Osteocyte (in vitro differentiated cells): Measurements from ENCODE around the gene PIK3R3. TPM values are rescaled to one million over a fixed set of nuclear protein-coding genes. Genes with fewer than 3 reads are reported as not detected.
A peak's percentile ranks its signal among the peaks of the same experiment; 100 is the strongest.

Experiments
- DNase-seq: peaks from one replicate; pipeline ENCODE4 v3.0.0; 2021; ENCODE audit warnings: mixed read lengths; ENCODE audit not compliant: unreplicated experiment; ENCODE audit errors: extremely low spot score
- H3K27ac Mint-ChIP-seq: one replicate; pipeline ENCODE4 v1.8.0; 2021; ENCODE audit warnings: mild to moderate bottlenecking, mixed read lengths; ENCODE audit not compliant: unreplicated experiment
- H3K27me3 Mint-ChIP-seq: one replicate; pipeline ENCODE4 v1.8.0; 2021; ENCODE audit warnings: mixed read lengths; ENCODE audit not compliant: unreplicated experiment
- H3K36me3 Mint-ChIP-seq: one replicate; pipeline ENCODE4 v1.8.0; 2021; ENCODE audit warnings: mixed read lengths; ENCODE audit not compliant: unreplicated experiment
- H3K4me1 Mint-ChIP-seq: one replicate; pipeline ENCODE4 v1.8.0; 2021; ENCODE audit warnings: mixed read lengths; ENCODE audit not compliant: unreplicated experiment
- H3K4me3 Mint-ChIP-seq: one replicate; pipeline ENCODE4 v1.8.0; 2021; ENCODE audit warnings: mild to moderate bottlenecking, moderate library complexity, mixed read lengths; ENCODE audit not compliant: unreplicated experiment
- H3K9me3 Mint-ChIP-seq: one replicate; pipeline ENCODE4 v1.8.0; 2021; ENCODE audit warnings: mixed read lengths; ENCODE audit not compliant: unreplicated experiment
- total RNA-seq: library from RNA; stranded (reverse); gene quantifications from 2 replicates; pipeline ENCODE4 v1.2.1, GENCODE V29; 2021
- TF ChIP-seq, protein P1 (sequence below): fragments of 200-600 bp; sonication (generic); IDR thresholded peaks from 2 replicates; pipeline ENCODE4 v1.5.0; 2021; ENCODE audit warnings: antibody characterized with exemption, mild to moderate bottlenecking, moderate library complexity

Gene PIK3R3
- total RNA-seq, 1 donor from 2014 or later, result 33.2 TPM

DNA sequence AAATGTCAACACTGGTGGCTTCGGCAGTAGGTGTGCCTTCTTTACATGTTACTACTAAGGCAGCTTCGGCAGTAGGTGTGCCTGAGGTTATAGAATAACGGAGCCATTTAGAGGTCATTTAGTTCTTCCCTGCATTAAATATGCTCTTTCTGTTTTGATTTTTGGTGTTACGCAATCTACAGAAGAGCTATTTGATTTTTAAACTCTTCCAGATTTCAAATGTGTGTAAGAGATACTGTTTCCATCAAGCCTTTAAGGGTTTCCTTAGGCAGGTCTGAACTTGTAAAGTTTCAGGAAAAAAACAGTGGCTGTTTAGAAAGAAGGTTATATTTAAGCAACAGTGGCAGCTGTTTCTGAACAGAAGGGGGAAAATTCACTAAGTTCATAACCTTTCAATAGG is 54.8 kb downstream of the PIK3R3 start:
- no peak overlapping the region for H3K4me3 Mint-ChIP-seq
- peak overlapping the region; percentile 45 for H3K27ac Mint-ChIP-seq
- no peaks in the 10 kb centered on the region for H3K9me3 Mint-ChIP-seq

GRCh38 chr1:46076343-46076742 is 56.1 kb downstream of the PIK3R3 start:
- TF ChIP-seq, protein P1, sequence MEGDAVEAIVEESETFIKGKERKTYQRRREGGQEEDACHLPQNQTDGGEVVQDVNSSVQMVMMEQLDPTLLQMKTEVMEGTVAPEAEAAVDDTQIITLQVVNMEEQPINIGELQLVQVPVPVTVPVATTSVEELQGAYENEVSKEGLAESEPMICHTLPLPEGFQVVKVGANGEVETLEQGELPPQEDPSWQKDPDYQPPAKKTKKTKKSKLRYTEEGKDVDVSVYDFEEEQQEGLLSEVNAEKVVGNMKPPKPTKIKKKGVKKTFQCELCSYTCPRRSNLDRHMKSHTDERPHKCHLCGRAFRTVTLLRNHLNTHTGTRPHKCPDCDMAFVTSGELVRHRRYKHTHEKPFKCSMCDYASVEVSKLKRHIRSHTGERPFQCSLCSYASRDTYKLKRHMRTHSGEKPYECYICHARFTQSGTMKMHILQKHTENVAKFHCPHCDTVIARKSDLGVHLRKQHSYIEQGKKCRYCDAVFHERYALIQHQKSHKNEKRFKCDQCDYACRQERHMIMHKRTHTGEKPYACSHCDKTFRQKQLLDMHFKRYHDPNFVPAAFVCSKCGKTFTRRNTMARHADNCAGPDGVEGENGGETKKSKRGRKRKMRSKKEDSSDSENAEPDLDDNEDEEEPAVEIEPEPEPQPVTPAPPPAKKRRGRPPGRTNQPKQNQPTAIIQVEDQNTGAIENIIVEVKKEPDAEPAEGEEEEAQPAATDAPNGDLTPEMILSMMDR, result no peak
- no peak overlapping the region for H3K27ac Mint-ChIP-seq
- peaks cover 22% of the 10 kb centered on the region for H3K36me3 Mint-ChIP-seq
- no peaks in the 10 kb centered on the region for H3K27me3 Mint-ChIP-seq
- H3K4me1 Mint-ChIP-seq, result peaks cover 7% of the 10 kb centered on the region
- H3K9me3 Mint-ChIP-seq, result no peaks in the 10 kb centered on the region
- no peak overlapping the region for H3K4me3 Mint-ChIP-seq
- no peak for DNase-seq

More for the DNA sequence above, 54.8 kb downstream of the PIK3R3 start:
- no peaks in the 10 kb centered on the region for H3K27me3 Mint-ChIP-seq
- peaks cover 7% of the 10 kb centered on the region for H3K4me1 Mint-ChIP-seq
- TF ChIP-seq, protein P1, result no peak
- peaks cover 15% of the 10 kb centered on the region for H3K36me3 Mint-ChIP-seq
- no peak for DNase-seq

DNA sequence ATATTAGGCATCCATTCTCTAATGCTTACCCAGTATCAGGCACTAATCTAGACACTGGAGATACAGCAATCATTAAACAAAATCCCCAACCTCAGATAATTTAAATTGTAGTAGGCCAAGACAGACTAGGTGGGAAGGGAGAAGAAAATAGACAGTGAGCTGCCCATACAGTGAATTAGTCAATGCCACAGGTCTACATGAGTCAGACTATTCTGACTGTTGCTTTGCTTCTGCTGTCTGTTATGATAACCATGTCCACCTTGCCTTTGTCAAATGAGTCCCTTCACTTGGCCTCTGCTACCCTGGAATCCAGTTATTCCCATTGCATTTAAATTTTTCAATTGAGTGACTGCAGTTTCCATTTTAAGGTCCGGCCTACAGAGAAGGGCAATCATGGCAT is 59.5 kb downstream of the PIK3R3 start:
- TF ChIP-seq, protein P1, result no peak
- H3K4me1 Mint-ChIP-seq, result peaks cover 7% of the 10 kb centered on the region

DNA sequence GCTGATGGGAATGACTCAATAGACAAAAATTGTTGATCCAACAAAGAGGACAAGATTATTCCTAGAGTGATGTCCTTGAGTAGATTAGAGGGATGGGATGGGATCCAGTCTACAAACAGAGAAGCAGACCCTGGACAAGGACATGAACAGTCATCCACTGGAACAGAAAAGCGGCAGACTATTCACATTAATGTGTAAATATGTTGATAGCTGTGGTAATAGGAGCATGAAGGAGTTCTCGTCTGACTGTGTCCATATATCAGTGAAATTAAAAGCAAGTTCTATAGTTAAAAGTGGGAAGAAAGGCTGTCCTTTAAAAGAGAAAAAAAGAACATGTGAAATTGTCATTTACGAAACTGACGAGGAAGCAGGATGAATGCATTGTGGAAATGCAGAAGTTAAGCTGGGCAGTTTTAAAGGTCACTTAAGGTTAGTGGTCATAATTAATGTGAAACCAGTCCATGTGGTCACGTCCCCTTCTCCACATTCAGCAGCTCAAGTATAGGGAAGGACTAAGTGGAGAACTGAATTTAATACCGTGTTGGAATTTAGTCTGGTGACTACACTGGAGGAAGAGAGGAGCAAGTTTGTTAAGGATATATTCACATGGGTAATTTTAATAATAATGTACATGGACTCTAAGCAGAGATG is 62.1 kb downstream of the PIK3R3 start:
- peaks cover 21% of the 10 kb centered on the region for H3K36me3 Mint-ChIP-seq
- no peak for DNase-seq
- H3K27me3 Mint-ChIP-seq, result no peaks in the 10 kb centered on the region
- TF ChIP-seq, protein P1, result no peak
- H3K9me3 Mint-ChIP-seq, result no peaks in the 10 kb centered on the region
- H3K4me3 Mint-ChIP-seq, result no peak overlapping the region
- no peak overlapping the region for H3K27ac Mint-ChIP-seq
- H3K4me1 Mint-ChIP-seq, result peaks cover 2% of the 10 kb centered on the region

More for the DNA sequence above, 59.5 kb downstream of the PIK3R3 start:
- Mint-ChIP-seq H3K4me3 (no peak overlapping the region), H3K27me3 (no peaks in the 10 kb centered on the region), H3K27ac (no peak overlapping the region), H3K9me3 (no peaks in the 10 kb centered on the region), H3K36me3 (peaks cover 24% of the 10 kb centered on the region)
- no peak for DNase-seq

- no peak for DNase-seq
- Mint-ChIP-seq H3K27ac (no peak overlapping the region), H3K9me3 (no peaks in the 10 kb centered on the region), H3K4me1 (peaks cover 2% of the 10 kb centered on the region), H3K36me3 (peaks cover 21% of the 10 kb centered on the region), H3K27me3 (no peaks in the 10 kb centered on the region), H3K4me3 (no peak overlapping the region)
- TF ChIP-seq, protein P1, result no peak
These were observed 63.9 kb downstream of the PIK3R3 start for GRCh38 chr1:46068525-46068924.
